ENCODE measurements around the gene CMC1.
"Not testable (repeated sequence)": the region's sequence is repeated elsewhere in the genome, so short reads cannot be mapped to it uniquely, and the experiment has no call there.

CMC1 gene

DNA sequence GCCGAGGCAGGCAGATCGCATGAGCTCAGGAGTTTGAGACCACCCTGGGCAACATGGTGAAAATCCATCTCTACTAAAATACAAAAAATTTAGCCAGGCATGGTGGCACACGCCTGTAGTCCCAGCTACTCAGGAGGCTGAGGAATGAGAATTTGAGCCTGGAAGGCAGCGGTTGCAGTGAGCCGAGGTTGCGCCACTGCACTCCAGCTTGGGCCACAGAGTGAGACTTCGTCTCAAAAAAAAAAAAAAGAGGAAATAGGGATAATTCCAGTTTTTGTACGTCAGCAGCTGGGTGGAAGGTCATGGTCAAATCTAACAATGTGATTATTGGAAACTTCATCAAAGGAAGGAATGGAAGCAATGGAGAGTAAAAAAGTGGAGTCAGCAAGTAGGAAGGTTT lies 3.1 kb downstream of the CMC1 start:
- no peak for DNase-seq (ENCODE audit: low read depth)

DNA sequence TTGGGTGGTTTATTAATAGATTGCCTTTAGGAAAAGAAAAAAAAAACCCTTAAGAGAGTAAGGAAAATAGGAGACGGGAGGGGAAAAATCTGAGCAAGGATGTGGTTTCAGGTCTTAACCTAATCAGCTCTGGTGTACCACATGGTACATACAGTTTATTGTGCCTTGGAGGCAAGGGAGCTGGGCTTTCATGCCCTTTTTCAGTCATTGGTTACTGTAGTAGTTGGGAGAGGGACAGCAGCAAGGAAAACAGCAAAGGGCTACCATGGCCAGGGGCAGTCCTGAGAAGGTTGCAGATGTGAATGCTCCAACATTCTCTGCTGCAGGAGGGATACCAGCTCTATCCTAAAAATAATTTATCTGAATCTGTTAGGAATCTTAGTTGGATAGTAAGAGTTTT lies 5.9 kb downstream of the CMC1 start:
- no peak for DNase-seq (ENCODE audit: low read depth)

- DNase-seq (ENCODE audit: low read depth), result no peak
Measured at GRCh38 chr3:28250999-28251398, 9.6 kb downstream of the CMC1 start.

DNA sequence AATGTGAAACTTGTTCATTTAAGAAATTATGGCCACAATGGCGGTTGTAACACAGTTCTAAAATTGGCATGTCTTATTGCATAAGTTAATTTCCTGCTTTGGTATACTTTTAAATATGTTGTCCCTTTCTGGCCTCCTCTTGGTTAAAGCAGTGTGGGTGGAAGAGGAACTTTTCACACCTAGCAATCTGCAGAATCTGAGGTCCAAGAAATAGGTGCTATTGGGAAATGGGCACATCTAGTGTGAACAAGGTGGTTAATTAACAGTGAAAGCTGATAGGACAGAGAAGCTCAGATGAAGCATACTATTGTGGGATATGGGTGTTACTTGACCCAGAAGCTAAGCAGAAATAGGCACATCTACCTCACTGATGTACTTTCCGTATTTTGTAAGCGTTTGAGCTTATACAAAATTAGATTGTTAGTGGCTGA lies 10.6 kb downstream of the CMC1 start:
- DNase-seq (ENCODE audit: low read depth), result no peak

DNA sequence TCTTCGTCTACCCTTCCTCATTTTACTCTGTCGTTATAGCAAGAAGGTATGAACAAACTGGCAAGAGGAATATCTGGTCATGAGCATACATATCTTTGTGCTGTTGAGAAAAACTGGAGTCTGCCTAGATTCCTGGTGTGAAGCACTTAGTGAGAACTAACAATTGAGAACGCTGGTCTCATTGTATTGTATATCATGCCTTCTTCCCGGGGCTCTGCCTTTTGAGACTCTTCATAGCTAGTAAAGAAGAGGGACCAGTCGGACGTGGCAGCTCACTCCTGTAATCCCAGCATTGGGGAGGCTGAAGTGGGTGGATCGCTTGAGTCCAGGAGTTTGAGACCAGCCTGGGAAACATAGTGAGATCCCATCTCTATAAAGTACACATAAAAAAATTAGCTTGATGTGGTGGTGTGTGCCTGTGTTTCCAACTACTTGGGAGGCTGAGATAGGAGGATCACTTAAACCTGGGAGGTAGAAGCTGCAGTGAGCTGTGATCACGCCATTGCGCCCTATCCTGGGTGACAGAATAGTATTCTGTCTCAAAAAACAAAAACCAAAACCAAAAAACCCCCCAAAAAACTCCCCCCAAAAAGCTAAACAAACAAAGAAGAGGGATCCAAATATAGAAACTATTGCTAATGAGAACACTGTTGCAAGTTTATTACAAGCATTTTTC lies 11.8 kb downstream of the CMC1 start:
- no peak for DNase-seq (ENCODE audit: low read depth)

DNA sequence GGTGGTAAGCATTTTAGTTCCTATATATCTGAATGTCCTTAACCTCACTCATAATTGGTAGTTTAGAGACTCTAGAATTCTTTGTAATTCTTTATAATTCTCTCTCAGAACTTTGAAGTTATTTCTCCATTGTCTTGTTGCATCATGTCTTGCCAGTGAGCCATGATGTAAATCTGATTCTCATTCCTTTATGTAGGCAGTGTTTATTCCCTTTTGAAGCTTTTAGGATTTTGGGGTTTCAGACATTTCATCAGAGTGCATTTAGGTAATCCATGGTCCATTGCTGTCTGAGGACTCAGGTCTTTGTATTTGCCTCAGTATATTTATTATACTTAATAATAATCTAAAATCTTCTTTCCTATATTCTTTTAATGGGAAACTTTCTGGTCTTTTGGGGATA lies 20.6 kb downstream of the CMC1 start:
- DNase-seq (ENCODE audit: low read depth), result no peak

DNA sequence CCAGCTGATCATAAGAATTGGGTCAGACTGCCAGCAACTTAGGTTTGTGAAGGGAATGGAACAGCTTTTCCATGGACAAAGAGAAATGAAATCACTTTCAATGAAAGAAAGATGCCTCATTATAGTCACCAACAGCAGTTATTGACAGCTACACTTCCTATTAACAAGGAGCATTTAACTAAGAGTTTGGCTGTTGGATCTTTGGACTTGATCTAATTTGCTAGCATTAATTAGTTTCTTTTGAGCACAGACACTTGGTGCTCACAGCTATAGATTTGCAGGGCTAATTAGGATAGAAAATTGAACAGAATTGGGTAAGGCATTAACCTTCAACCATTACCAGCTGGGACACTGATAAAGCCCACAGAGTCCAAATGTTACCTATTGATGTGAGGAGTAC lies 24.2 kb downstream of the CMC1 start:
- DNase-seq (ENCODE audit: low read depth), result no peak

- DNase-seq (ENCODE audit: low read depth), result no peak
Measured at GRCh38 chr3:28267984-28268849, 26.8 kb downstream of the CMC1 start.

DNA sequence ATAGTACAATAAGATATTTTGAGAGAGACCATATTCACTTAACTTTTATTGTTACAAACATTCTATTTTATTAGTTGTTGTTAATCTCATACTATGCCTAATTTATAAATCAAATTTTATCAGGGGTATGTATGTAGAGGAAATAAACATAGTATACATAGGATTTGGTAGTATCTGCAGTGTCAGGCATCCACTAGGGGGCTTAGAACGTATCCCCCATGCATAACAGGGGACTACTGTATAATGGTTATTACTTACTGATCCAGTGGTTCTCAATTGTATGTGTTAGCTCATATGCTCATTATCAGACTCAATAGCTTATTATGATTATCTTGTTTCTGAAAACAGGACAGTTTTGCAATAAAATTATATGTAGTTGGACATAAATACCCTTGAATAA lies 27.6 kb downstream of the CMC1 start:
- DNase-seq (ENCODE audit: low read depth), result no peak

GRCh38 chr3:28269884-28270283 lies 28.5 kb downstream of the CMC1 start:
- not testable (repeated sequence) for DNase-seq (ENCODE audit: low read depth)

- DNase-seq (ENCODE audit: low read depth), result no peak
Measured at GRCh38 chr3:28273837-28274236, 32.4 kb downstream of the CMC1 start.

GRCh38 chr3:28278918-28279317 lies 37.5 kb downstream of the CMC1 start:
- DNase-seq (ENCODE audit: low read depth), result no peak

DNA sequence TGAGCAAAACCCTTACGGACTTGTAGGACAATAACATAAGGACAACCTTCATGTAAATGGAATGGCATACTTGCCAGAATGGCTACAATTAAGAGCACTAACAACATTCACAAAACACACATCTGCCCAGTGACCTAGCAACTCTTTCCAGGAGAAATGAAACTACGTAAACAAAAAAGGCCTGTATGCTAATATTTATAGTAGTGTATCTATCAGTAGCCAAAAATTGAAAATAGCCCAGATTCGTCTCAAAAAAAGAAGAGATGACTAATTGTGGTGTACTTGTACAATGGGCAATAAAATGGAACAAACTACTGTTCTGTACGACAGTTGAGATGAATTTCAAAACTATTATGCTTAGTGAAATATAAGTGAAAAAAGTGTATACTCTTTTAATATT lies 38.4 kb downstream of the CMC1 start:
- DNase-seq (ENCODE audit: low read depth), result no peak

GRCh38 chr3:28280781-28281180 lies 39.4 kb downstream of the CMC1 start:
- no peak for DNase-seq (ENCODE audit: low read depth)

DNA sequence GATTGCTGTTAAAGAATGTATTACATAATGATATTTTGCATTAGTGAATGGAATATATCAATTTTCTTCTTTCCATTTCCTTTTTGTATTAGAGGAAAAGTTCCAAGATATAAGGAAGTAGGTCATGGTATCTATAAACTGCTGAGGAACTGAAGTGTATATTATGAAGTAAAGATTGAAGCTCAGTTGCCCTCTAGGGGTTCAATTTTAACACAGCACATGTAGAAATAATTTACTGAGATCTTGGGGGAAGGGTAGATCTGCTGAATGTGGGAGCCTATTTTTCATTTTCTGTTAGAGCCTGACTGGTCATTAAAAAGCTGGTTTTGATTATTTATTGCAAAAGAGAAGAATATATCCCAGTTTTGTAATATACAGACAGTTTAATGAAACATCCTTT lies 45.2 kb downstream of the CMC1 start:
- no peak for DNase-seq (ENCODE audit: low read depth)

GRCh38 chr3:28287046-28287445 lies 45.6 kb downstream of the CMC1 start:
- no peak for DNase-seq (ENCODE audit: low read depth)

DNA sequence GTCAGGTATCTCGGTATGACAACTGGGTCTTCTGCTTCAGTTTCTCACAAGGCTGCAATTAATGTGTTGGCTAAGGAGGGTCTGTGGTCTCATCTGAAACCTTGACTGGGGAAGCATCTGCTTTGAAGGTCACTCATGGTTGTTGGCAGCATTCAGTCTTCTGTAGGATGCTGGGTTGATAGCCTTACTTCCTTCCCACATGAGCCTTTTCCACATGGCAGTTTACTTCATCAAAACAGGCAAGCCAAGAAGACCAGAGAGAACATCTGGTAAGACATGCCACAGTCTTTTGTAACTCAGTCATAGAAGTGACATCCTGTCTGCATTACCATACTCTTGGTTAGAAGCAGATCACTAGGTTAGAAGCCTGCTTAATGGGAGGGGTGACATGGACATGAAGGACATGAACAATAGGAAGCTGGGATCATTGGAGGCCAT lies 49.5 kb downstream of the CMC1 start:
- DNase-seq (ENCODE audit: low read depth), result no peak

DNA sequence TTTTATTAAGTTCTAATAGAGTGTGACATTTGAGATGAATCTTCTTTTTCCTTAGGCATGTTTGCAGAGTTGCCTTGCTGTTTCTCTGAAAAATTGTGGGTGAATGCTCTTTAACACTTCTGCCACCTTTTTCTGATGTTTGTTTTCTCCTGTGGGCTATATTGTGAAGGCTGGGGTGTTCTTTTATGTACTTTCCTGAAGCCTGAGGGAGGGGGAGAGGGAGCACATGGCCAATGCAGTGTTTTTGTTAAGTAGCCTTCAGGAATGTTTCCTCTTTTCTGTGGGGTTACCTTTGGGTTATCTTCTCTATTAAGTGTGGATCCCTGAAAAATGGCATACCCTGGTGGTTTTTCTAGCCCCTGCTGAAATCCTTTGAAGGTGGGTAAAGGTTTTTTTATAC lies 50.2 kb downstream of the CMC1 start:
- DNase-seq (ENCODE audit: low read depth), result no peak

DNA sequence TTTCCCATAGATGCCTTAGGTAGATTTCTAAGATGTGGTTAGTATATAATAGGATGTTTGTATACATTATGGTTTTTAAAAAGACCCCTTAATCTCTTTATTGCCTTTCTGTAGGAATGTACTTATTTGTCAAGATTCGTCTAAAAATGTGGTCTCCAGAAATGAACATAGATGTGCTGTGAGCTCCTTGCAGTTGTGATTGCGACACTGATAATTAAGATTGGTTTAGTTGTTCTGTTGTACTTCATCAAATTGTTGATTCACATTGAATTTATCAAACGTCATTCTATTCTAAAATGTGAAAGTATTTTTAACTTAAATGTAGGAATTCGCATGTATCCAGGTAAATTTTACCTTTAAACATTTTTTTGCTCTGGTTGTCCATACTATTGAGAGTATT lies 51.2 kb downstream of the CMC1 start:
- no peak for DNase-seq (ENCODE audit: low read depth)

GRCh38 chr3:28294667-28295413 lies 53.4 kb downstream of the CMC1 start:
- DNase-seq (ENCODE audit: low read depth), result no peak

DNA sequence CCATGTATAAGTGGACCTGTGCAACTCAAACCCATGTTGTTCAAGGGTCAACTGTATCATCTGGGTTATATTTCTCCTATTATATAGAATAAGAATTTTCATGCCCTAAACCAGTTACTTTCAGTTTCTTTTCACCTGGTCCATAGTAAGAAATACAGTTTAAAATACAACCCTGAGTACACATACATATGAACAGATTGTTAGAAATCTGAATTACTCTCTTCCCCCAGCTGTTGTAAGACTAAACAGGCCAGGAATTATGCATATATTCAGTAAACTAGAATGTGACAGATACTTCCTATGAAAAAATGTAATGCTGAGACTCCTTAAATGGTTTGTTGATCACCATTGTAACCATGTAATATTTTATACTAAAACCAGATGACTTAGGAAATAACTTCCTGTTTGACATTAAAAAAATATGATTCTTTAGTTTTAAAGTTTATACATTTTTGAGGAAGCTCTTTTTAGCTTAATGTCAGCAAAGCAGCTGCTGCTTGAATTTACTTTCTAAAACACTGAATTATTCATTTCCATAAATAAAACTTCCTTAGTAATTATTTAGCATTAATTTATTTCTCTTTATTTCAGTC lies 54.6 kb downstream of the CMC1 start:
- DNase-seq (ENCODE audit: low read depth), result no peak

DNA sequence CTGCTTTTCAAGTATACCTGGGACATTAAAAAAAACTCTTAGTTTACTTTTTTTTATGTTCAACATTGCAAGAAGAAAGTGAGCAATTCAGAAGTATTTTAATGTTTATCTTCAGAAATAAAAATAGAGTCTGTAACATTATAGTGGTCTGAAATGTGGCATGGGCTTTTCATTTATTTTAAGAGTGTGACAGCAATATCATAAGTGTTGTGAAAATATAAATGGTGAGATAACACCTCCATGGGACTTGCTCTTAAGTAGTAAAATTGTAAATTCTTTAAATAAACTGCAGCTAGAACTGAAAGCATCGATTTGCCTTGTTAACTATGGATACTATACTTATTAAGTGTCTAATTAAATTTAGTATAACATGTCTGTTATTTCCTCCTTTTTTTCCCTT lies 58.3 kb downstream of the CMC1 start:
- no peak for DNase-seq (ENCODE audit: low read depth)

Data from activated gamma-delta T cell treated with anti-CD3 and anti-CD28 coated beads, Interleukin-2, amount 50 U/mL, for 16 hours (primary cell).